ENCODE results near the gene LDLRAD4. TPM values are rescaled to one million over a fixed set of nuclear protein-coding genes. Genes with fewer than 3 reads are reported as not detected.

LDLRAD4 gene
- total and polyA plus RNA-seq, 8 donors: 2.0 to 47.9 (median 9.0) TPM

DNA sequence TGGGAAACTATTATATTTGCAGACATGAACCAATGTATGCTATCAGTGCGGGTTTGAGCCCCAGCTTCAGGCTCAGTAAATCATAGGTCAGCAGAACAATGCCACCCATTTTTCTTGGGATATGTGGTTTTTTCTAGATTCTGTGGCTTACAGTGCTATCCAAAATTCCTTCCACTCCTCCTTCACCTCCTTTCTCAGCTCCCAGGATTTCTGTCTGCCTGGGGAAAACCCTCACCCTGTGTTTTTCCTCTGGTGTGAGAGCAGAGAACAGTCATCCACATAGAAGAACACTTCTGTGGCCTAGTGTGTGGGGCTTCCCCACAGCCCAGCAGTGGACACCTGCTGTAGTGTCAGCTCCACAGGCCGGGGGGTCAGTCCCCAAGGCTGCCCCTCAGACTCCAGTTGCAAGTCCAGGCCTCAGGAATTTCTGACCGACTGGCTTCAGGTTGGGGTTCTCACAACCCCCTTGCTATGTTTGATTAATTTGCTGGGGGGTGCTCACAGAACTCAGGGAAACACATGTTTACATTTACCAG, 238.2 kb downstream of the LDLRAD4 start:
- Histone ChIP-seq H3K9me3 (peaks cover 0 to 4% (median 0%) of the 10 kb centered on the region in 4 donors), H3K4me1 (peaks cover 0 to 22% (median 11%) of the 10 kb centered on the region in 4 donors), H3K27ac (no peak overlapping the region), H3K4me3 (no peak overlapping the region), H3K36me3 (no peaks in the 10 kb centered on the region), H3K27me3 (no peaks in the 10 kb centered on the region)
- DNase-seq: no peak
- 67 to 86% (median 78%) methylated on average over 2 to 3 of the region's 3 CpGs for WGBS, 5 donors
- no peak for TF ChIP-seq EP300 (IDR thresholded peaks at IDR 0.05)
- no peak for TF ChIP-seq POLR2AphosphoS5 (IDR thresholded peaks at IDR 0.05)
- TF ChIP-seq, protein P1, sequence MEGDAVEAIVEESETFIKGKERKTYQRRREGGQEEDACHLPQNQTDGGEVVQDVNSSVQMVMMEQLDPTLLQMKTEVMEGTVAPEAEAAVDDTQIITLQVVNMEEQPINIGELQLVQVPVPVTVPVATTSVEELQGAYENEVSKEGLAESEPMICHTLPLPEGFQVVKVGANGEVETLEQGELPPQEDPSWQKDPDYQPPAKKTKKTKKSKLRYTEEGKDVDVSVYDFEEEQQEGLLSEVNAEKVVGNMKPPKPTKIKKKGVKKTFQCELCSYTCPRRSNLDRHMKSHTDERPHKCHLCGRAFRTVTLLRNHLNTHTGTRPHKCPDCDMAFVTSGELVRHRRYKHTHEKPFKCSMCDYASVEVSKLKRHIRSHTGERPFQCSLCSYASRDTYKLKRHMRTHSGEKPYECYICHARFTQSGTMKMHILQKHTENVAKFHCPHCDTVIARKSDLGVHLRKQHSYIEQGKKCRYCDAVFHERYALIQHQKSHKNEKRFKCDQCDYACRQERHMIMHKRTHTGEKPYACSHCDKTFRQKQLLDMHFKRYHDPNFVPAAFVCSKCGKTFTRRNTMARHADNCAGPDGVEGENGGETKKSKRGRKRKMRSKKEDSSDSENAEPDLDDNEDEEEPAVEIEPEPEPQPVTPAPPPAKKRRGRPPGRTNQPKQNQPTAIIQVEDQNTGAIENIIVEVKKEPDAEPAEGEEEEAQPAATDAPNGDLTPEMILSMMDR (IDR thresholded peaks at IDR 0.05): no peak
- TF ChIP-seq POLR2A (IDR thresholded peaks at IDR 0.05): no peak
- intact Hi-C loops (cut with DNase I; ENCODE audit: low total_unique reads): no loop called here

DNA sequence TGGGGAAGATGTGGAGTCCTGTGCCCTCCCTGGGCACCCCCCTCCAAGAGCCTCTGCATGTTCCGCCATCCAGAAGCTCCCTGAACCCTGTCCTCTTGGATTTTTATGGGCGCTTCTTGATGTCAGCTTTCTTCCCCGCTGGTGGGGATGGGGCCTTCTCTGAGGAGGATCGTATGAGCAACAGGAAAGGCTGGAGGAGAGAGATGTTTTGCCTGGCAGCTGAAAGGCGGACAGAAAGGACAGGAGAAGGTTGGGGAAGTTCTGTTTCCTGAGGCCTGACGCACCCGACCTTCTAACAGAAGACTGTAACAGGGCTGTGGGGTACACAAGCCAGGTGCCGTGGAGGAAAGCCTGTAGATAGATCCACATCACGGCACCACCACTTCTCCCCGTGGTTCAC, 238.8 kb downstream of the LDLRAD4 start:
- no peak overlapping the region for H3K4me3 ChIP-seq
- 84 to 94% (median 90%) methylated on average over 10 of the region's 10 CpGs for WGBS, 5 donors
- no peak for TF ChIP-seq POLR2A (IDR thresholded peaks at IDR 0.05)
- TF ChIP-seq POLR2AphosphoS5 (IDR thresholded peaks at IDR 0.05): no peak
- TF ChIP-seq EP300 (IDR thresholded peaks at IDR 0.05): no peak
- TF ChIP-seq, protein P1 (IDR thresholded peaks at IDR 0.05): no peak
- peak in 1 of 2 donors; percentile 22 for DNase-seq
- no peaks in the 10 kb centered on the region for H3K36me3 ChIP-seq
- intact Hi-C loops (cut with DNase I; ENCODE audit: low total_unique reads): no loop called here
- H3K27ac ChIP-seq: no peak overlapping the region
- no peaks in the 10 kb centered on the region for H3K27me3 ChIP-seq
- H3K9me3 ChIP-seq: peaks cover 0 to 4% (median 0%) of the 10 kb centered on the region in 4 donors
- peaks cover 0 to 17% (median 7%) of the 10 kb centered on the region in 4 donors for H3K4me1 ChIP-seq

DNA sequence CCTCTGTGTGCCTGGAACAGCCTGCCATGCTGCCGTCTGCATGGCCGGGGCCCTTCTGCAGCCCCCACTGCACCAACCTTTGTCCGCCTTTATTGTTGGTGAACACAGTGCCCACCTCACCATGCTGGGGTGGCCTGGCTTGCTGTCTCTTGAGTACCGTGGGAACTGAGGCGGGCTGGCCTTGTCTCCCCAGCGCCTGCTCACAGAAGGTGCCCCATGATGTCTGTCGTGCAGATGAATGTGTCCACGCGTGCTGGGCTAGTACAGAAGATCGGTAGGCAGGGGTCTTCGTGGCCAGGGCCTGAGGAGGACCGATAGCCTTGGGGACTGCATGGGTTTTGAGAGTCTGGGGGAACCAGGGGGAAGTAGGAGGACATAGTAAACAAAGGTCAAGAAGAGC, 242.4 kb downstream of the LDLRAD4 start:
- intact Hi-C loops (cut with DNase I; ENCODE audit: low total_unique reads): no loop called here
- no peaks in the 10 kb centered on the region for H3K27me3 ChIP-seq
- 86 to 96% (median 93%) methylated on average over 12 of the region's 12 CpGs for WGBS, 5 donors
- peaks cover 0 to 19% (median 8%) of the 10 kb centered on the region in 4 donors for H3K4me1 ChIP-seq
- peaks cover 0 to 4% (median 0%) of the 10 kb centered on the region in 4 donors for H3K9me3 ChIP-seq
- TF ChIP-seq EP300 (IDR thresholded peaks at IDR 0.05) (no peak), POLR2AphosphoS5 (IDR thresholded peaks at IDR 0.05) (no peak), POLR2A (IDR thresholded peaks at IDR 0.05) (no peak)
- no peak overlapping the region for H3K27ac ChIP-seq
- H3K4me3 ChIP-seq: no peak overlapping the region
- peak in 1 of 2 donors; percentile 20 for DNase-seq
- H3K36me3 ChIP-seq: no peaks in the 10 kb centered on the region

DNA sequence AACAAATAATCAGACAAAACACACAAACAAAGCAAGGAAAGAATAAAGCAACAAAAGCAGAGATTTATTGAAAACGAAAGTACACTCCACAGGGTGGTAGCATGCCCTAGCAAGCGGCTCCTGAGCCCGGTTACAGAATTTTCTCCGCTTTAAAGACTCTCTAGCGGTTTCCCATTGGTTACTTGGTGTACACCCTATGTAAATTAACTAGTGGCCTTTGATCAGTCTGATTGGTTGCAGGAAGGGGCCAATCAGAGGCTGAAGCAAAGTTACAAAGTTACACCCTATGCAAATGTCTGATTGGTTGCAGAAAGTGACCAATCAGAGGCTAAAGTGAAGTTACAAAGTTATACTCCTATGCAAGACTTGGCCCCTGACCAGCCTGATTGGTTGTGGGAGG, 242.9 kb downstream of the LDLRAD4 start:
- intact Hi-C loops (cut with DNase I; ENCODE audit: low total_unique reads): no loop called here
- H3K27ac ChIP-seq: no peak overlapping the region
- peaks cover 0 to 16% (median 8%) of the 10 kb centered on the region in 4 donors for H3K4me1 ChIP-seq
- H3K9me3 ChIP-seq: peaks cover 0 to 4% (median 0%) of the 10 kb centered on the region in 4 donors
- no peaks in the 10 kb centered on the region for H3K36me3 ChIP-seq
- no peaks in the 10 kb centered on the region for H3K27me3 ChIP-seq
- no peak overlapping the region for H3K4me3 ChIP-seq
- 88 to 95% (median 91%) methylated on average over 5 of the region's 5 CpGs for WGBS, 5 donors
- TF ChIP-seq POLR2AphosphoS5 (IDR thresholded peaks at IDR 0.05) (no peak), EP300 (IDR thresholded peaks at IDR 0.05) (no peak), POLR2A (IDR thresholded peaks at IDR 0.05) (no peak)
- TF ChIP-seq, protein P1 (IDR thresholded peaks at IDR 0.05): no peak
- no peak for DNase-seq

DNA sequence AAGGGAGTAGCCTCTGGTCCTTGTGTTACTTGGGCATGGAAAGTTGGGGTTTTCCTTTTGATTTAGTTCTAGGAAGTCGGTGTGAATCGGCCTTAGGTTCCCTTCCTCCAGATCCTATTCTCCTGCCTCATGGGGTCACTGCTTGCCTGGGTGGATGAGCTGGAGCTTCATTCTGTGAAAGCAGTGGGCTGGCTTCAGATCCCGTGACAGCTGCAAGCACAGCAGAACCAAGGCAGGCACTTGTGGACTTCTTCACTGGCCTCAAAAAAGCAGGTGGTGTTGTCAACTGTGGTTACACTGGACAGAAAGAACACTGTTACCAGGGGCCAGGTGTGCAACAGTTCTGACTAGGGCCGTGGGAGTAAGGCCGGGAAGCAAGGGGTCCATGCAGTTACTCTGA, 243.4 kb downstream of the LDLRAD4 start:
- 87 to 96% (median 93%) methylated on average over 5 of the region's 5 CpGs for WGBS, 5 donors
- Histone ChIP-seq H3K27ac (no peak overlapping the region), H3K9me3 (peaks cover 0 to 4% (median 0%) of the 10 kb centered on the region in 4 donors), H3K36me3 (no peaks in the 10 kb centered on the region), H3K4me3 (no peak overlapping the region), H3K27me3 (no peaks in the 10 kb centered on the region), H3K4me1 (peaks cover 0 to 16% (median 6%) of the 10 kb centered on the region in 4 donors)
- peak in 1 of 2 donors; percentile 17 for DNase-seq
- TF ChIP-seq, protein P1 (IDR thresholded peaks at IDR 0.05): no peak
- TF ChIP-seq EP300 (IDR thresholded peaks at IDR 0.05): no peak
- no peak for TF ChIP-seq POLR2A (IDR thresholded peaks at IDR 0.05)
- intact Hi-C loops (cut with DNase I; ENCODE audit: low total_unique reads): no loop called here

All from stomach (tissue), 9 donors.